HepG2 (cell line): ENCODE measurements around the gene INSRR. TPM values are rescaled to one million over a fixed set of nuclear protein-coding genes. Genes with fewer than 3 reads are reported as not detected.

Experiments
- ATAC-seq: fragments of 200-7000 bp; cut with Tn5 transposase; 3 replicates; pipeline ENCODE4 v1.9.1; 2020; ENCODE audit warnings: mild to moderate bottlenecking, moderate library complexity
- BruUV-seq: library from RNA; stranded (reverse); fragments of 400-500 nt; replicated peaks from 2 replicates; lab custom pipeline; 2021; lab: Mats Ljungman, UMichigan
- CTCF ChIA-PET: fragments of 300-600 bp; formaldehyde crosslinking; extraction: SDS; loops from one replicate; lab custom pipeline; 2021; ENCODE audit warnings: low total read pairs, inconsistent platforms, low intra/inter-chr PET ratio; lab: Yijun Ruan, JAX
- POLR2A ChIA-PET: fragments of 350-600 bp; sonication (Branson Sonifier 250); formaldehyde crosslinking; loops from one replicate; lab custom pipeline; 2020; ENCODE audit warnings: antibody characterized with exemption, inconsistent platforms; lab: Yijun Ruan, JAX
- DNase-seq: peaks from one replicate; pipeline ENCODE4 v3.0.0-alpha.2; 2015; ENCODE audit warnings: low spot score
- FAIRE-seq: peaks from 3 replicates; lab custom pipeline; 2011; peaks lifted over from hg19 to GRCh38; lab: Jason Lieb, UNC
- H2AFZ ChIP-seq: one replicate; pipeline ENCODE4 v1.6.1; 2011; ENCODE audit warnings: low read length, inconsistent platforms
- H3K27ac ChIP-seq: fragments of 300-600 bp; 3 replicates; pipeline ENCODE4 v1.8.0; 2011; ENCODE audit warnings: mixed run types, mild to moderate bottlenecking, mixed read lengths, low read length, inconsistent platforms; ENCODE audit not compliant: insufficient read depth; ENCODE audit errors: extremely low read length
- H3K27me3 ChIP-seq, 2 experiments: fragments of 200-600 bp in 1 of 2; 2 replicates in 1 of 2; 3 replicates in 1 of 2; pipeline versions ENCODE4 v1.6.0 to v1.8.0; 2011; ENCODE audit warnings: low read length in 2 of 2, mild to moderate bottlenecking in 2 of 2, moderate library complexity in 2 of 2, inconsistent platforms in 1 of 2; ENCODE audit not compliant: insufficient read depth in 2 of 2, control insufficient read depth in 1 of 2
- H3K36me3 ChIP-seq, 2 experiments: fragments of 200-600 bp in 1 of 2; replicated peaks in 1 of 2; 2 replicates in 1 of 2; 3 replicates in 1 of 2; pipeline versions ENCODE4 v1.5.1 to v1.8.0; 2011; ENCODE audit warnings: low read length in 2 of 2, inconsistent platforms in 1 of 2; ENCODE audit not compliant: insufficient read depth in 2 of 2, control insufficient read depth in 1 of 2
- H3K4me1 ChIP-seq: 2 replicates; pipeline ENCODE4 v1.5.1; 2012; ENCODE audit warnings: low read length, inconsistent platforms; ENCODE audit not compliant: insufficient read depth
- H3K4me2 ChIP-seq: 2 replicates; pipeline ENCODE4 v1.6.0; 2011; ENCODE audit warnings: low read depth, low read length, inconsistent platforms
- H3K4me3 ChIP-seq, 3 experiments: fragments of 200-600 bp in 1 of 3; sonication (generic), shearing (Covaris generic) in 1 of 3; replicated peaks in 1 of 3; 2 replicates each; pipeline ENCODE4 v1.5.1; 2011 to 2016; ENCODE audit warnings: low read length in 3 of 3, inconsistent platforms in 2 of 3, low read depth in 2 of 3, mild to moderate bottlenecking in 2 of 3, control low read depth in 1 of 3, mixed read lengths in 1 of 3; ENCODE audit not compliant: insufficient read depth in 1 of 3
- H3K79me2 ChIP-seq: one replicate; pipeline ENCODE4 v1.6.1; 2011; ENCODE audit warnings: low read length, inconsistent platforms; ENCODE audit not compliant: insufficient read depth
- H3K9ac ChIP-seq: 2 replicates; pipeline ENCODE4 v1.6.0; 2011; ENCODE audit warnings: mild to moderate bottlenecking, low read depth, low read length, inconsistent platforms; ENCODE audit not compliant: insufficient read depth
- H3K9me3 ChIP-seq: 2 replicates; pipeline ENCODE4 v1.5.1; 2012; ENCODE audit warnings: mild to moderate bottlenecking, low read length
- H4K20me1 ChIP-seq: 2 replicates; pipeline ENCODE4 v1.6.0; 2011; ENCODE audit warnings: inconsistent platforms, mild to moderate bottlenecking, low read length, moderate library complexity; ENCODE audit not compliant: insufficient read depth
- BORCS8-MEF2B ChIP-seq: sonication (generic); formaldehyde crosslinking; IDR thresholded peaks from 2 replicates; pipeline ENCODE4 v1.8.0; 2022; ENCODE audit warnings: mild to moderate bottlenecking, missing genetic modification reagents
- PTBP1 ChIP-seq: fragments of 200-400 bp; formaldehyde crosslinking; IDR thresholded peaks from 2 replicates; pipeline ENCODE4 v1.6.1; 2018; ENCODE audit warnings: low read length, low read depth; ENCODE audit not compliant: poor library complexity, severe bottlenecking
- SNAI1 ChIP-seq: sonication (generic); formaldehyde crosslinking; IDR thresholded peaks from 2 replicates; pipeline ENCODE4 v1.5.0; 2020; ENCODE audit warnings: mild to moderate bottlenecking, missing genetic modification reagents, borderline replicate concordance
- TAF15 ChIP-seq: fragments of 200-400 bp; formaldehyde crosslinking; IDR thresholded peaks from one replicate; pipeline ENCODE4 v1.6.1; 2018; ENCODE audit warnings: mild to moderate bottlenecking, low read depth, low read length; ENCODE audit not compliant: poor library complexity, severe bottlenecking
- TEAD3 ChIP-seq: optimal IDR thresholded peaks from 2 replicates; pipeline ENCODE3; 2016; ENCODE audit warnings: borderline replicate concordance
- ZBTB21 ChIP-seq: sonication (generic); formaldehyde crosslinking; IDR thresholded peaks from 2 replicates; pipeline ENCODE4 v1.4.0; 2020; ENCODE audit warnings: missing genetic modification reagents
- ZFAT ChIP-seq: sonication (generic); formaldehyde crosslinking; conservative IDR thresholded peaks from 2 replicates; pipeline ENCODE4 v1.8.1; 2023; ENCODE audit warnings: missing genetic modification reagents, inconsistent platforms
- ZNF263 ChIP-seq: sonication (generic); formaldehyde crosslinking; IDR thresholded peaks from 2 replicates; pipeline ENCODE4 v1.4.0; 2020; ENCODE audit warnings: missing genetic modification reagents
- ZNF317 ChIP-seq: sonication (generic); formaldehyde crosslinking; IDR thresholded peaks from 2 replicates; pipeline ENCODE4 v1.5.0; 2020; ENCODE audit warnings: mild to moderate bottlenecking, missing genetic modification reagents
- ZNF432 ChIP-seq: sonication (generic); formaldehyde crosslinking; IDR thresholded peaks from 2 replicates; pipeline ENCODE4 v1.5.0; 2020; ENCODE audit warnings: missing genetic modification reagents, mild to moderate bottlenecking, borderline replicate concordance
- ZNF468 ChIP-seq: sonication (generic); formaldehyde crosslinking; IDR thresholded peaks from 2 replicates; pipeline ENCODE4 v1.8.0; 2022; ENCODE audit warnings: mild to moderate bottlenecking, moderate library complexity, missing genetic modification reagents
- ZNF562 ChIP-seq: sonication (generic); formaldehyde crosslinking; IDR thresholded peaks from 2 replicates; pipeline ENCODE4 v1.8.0; 2022; ENCODE audit warnings: missing genetic modification reagents, borderline replicate concordance
- ZSCAN25 ChIP-seq: sonication (generic); formaldehyde crosslinking; IDR thresholded peaks from 2 replicates; pipeline ENCODE4 v1.8.0; 2022; ENCODE audit warnings: mild to moderate bottlenecking, missing genetic modification reagents
- WGBS: methylation state at CpG from one replicate; pipeline ENCODE4 v1.1.6; 2017; ENCODE audit warnings: low lambda C conversion rate; 5-methylcytosine and 5-hydroxymethylcytosine counted together
- in situ Hi-C: cut with HindIII; loops from 2 replicates; pipeline ENCODE4 v1.10.0; 2017; ENCODE audit warnings: low pct_unique_long_range_greater_than_20kb; ENCODE audit not compliant: extremely low pct_ligation_motif_present
- intact Hi-C: fragments of 100-400 bp; cut with micrococcal nuclease; formaldehyde crosslinking; loops from one replicate; pipeline ENCODE4 v1.10.0; 2022; ENCODE audit not compliant: unreplicated experiment
- polyA plus RNA-seq, 8 experiments: library from polyadenylated mRNA; depleted of rRNA in 3 of 8; stranded (reverse) in 7 of 8; unstranded in 1 of 8; fragments of >200 nt; fragmentation: Illumina TruSeq in 4 of 8; extraction: Trizol in 4 of 8; gene quantifications; 2 replicates each; pipeline versions ENCODE4 v1.2.1 to v1.2.3, GENCODE V29; 2011 to 2016; ENCODE audit warnings: low read depth in 4 of 8, missing spikeins in 1 of 8, mixed read lengths in 1 of 8; ENCODE audit not compliant: insufficient read depth in 1 of 8
- total RNA-seq, 5 experiments: library from RNA; depleted of rRNA; stranded (reverse); fragments of >200 nt; fragmentation: Illumina TruSeq; extraction: Trizol; gene quantifications; 2 replicates each; pipeline ENCODE4 v1.2.3, GENCODE V29; 2016; ENCODE audit warnings: low read depth in 1 of 5
- TF ChIP-seq, protein P1 (sequence below): sonication (generic); formaldehyde crosslinking; conservative IDR thresholded peaks from 2 replicates; pipeline ENCODE4 v1.4.0; 2020; ENCODE audit warnings: missing genetic modification reagents
- TF ChIP-seq, protein P2 (sequence below): sonication (generic); formaldehyde crosslinking; IDR thresholded peaks from 2 replicates; pipeline ENCODE4 v1.9.0; 2021; ENCODE audit warnings: missing genetic modification reagents, borderline replicate concordance

INSRR gene
- total and polyA plus RNA-seq, 2 of the 13 experiments (the other 11 are each of a cell fraction or from before 2014, with no cell fraction given) = not detected

- BruUV-seq = no TSS peak
- H3K27me3 ChIP-seq = peaks cover 4 to 80% of the 10 kb centered on the region in 2 experiments
- in situ Hi-C loops (no loop called here), intact Hi-C loops (no loop called here)
- H3K36me3 ChIP-seq = no peaks in the 10 kb centered on the region
- DNase-seq = no peak
- no peak overlapping the region for H3K4me3 ChIP-seq
- H2AFZ ChIP-seq = no peak overlapping the region
- H3K9me3 ChIP-seq = no peaks in the 10 kb centered on the region
- TF ChIP-seq PTBP1 (no peak), ZNF432 (no peak), ZNF468 (no peak), ZNF317 (CRISPR knock-in tag) (no peak), ZFAT (CRISPR knock-in tag) (no peak), ZSCAN25 (CRISPR knock-in tag) (no peak), SNAI1 (CRISPR knock-in tag) (no peak), TAF15 (no peak), ZNF263 (CRISPR knock-in tag) (no peak), ZBTB21 (CRISPR knock-in tag) (no peak), BORCS8-MEF2B (no peak), TEAD3 (no peak), ZNF562 (CRISPR knock-in tag) (no peak)
- TF ChIP-seq, protein P1, sequence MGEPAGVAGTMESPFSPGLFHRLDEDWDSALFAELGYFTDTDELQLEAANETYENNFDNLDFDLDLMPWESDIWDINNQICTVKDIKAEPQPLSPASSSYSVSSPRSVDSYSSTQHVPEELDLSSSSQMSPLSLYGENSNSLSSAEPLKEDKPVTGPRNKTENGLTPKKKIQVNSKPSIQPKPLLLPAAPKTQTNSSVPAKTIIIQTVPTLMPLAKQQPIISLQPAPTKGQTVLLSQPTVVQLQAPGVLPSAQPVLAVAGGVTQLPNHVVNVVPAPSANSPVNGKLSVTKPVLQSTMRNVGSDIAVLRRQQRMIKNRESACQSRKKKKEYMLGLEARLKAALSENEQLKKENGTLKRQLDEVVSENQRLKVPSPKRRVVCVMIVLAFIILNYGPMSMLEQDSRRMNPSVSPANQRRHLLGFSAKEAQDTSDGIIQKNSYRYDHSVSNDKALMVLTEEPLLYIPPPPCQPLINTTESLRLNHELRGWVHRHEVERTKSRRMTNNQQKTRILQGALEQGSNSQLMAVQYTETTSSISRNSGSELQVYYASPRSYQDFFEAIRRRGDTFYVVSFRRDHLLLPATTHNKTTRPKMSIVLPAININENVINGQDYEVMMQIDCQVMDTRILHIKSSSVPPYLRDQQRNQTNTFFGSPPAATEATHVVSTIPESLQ (CRISPR knock-in tag) = no peak
- TF ChIP-seq, protein P2, sequence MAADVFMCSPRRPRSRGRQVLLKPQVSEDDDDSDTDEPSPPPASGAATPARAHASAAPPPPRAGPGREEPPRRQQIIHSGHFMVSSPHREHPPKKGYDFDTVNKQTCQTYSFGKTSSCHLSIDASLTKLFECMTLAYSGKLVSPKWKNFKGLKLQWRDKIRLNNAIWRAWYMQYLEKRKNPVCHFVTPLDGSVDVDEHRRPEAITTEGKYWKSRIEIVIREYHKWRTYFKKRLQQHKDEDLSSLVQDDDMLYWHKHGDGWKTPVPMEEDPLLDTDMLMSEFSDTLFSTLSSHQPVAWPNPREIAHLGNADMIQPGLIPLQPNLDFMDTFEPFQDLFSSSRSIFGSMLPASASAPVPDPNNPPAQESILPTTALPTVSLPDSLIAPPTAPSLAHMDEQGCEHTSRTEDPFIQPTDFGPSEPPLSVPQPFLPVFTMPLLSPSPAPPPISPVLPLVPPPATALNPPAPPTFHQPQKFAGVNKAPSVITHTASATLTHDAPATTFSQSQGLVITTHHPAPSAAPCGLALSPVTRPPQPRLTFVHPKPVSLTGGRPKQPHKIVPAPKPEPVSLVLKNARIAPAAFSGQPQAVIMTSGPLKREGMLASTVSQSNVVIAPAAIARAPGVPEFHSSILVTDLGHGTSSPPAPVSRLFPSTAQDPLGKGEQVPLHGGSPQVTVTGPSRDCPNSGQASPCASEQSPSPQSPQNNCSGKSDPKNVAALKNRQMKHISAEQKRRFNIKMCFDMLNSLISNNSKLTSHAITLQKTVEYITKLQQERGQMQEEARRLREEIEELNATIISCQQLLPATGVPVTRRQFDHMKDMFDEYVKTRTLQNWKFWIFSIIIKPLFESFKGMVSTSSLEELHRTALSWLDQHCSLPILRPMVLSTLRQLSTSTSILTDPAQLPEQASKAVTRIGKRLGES (CRISPR knock-in tag) = no peak
- no peak overlapping the region for H3K9ac ChIP-seq
- H3K27ac ChIP-seq = no peak overlapping the region
- H3K4me2 ChIP-seq = no peak overlapping the region
- peaks cover 28% of the 10 kb centered on the region for H3K4me1 ChIP-seq
- 38% methylated on average over 7 of the region's 14 CpGs for WGBS
- CTCF ChIA-PET = no interaction called here
- ATAC-seq = no peak
- POLR2A ChIA-PET = interaction anchor here (0.6 kb wide), 1 partner anchor 220 kb away, joined by 4 read pairs; the partner anchor contains the start of gene NES
- FAIRE-seq = no peak
- no peaks in the 10 kb centered on the region for H4K20me1 ChIP-seq
- H3K79me2 ChIP-seq = no peaks in the 10 kb centered on the region
Observed at GRCh38 chr1:156897078-156897825, 38.3 kb upstream of the INSRR start.
